ENCODE measurements around the gene TRIO. TPM values are rescaled to one million over a fixed set of nuclear protein-coding genes. Genes with fewer than 3 reads are reported as not detected.

Gene TRIO
- total and polyA plus RNA-seq, 7 donors, result 18.5 to 77.5 (median 35.0) TPM

- Histone ChIP-seq H3K27ac (no peak overlapping the region), H3K4me1 (peaks cover 14% of the 10 kb centered on the region), H3K27me3 (ENCODE audit: insufficient read depth in 3 of 3, low read length in 2 of 3) (no peaks in the 10 kb centered on the region), H3K4me3 (no peak overlapping the region), H3K9me3 (no peaks in the 10 kb centered on the region), H3K36me3 (ENCODE audit: insufficient read depth in 1 of 2, low read depth in 1 of 2) (peaks cover 2 to 19% of the 10 kb centered on the region in 2 donors)
- ATAC-seq (peak; percentile 68 to 79 (median 69)), DNase-seq (no peak)
- no peak for TF ChIP-seq CTCF (IDR thresholded peaks at IDR 0.05)
- intact Hi-C loops (cut with DNase I), result no loop called here
- 55 to 86% (median 62%) methylated on average over 7 of the region's 7 CpGs for WGBS, 3 donors
These were observed 182.2 kb downstream of the TRIO start for GRCh38 chr5:14325369-14325768.

- H3K9me3 ChIP-seq, result no peaks in the 10 kb centered on the region
- no peak overlapping the region for H3K27ac ChIP-seq
- no peak for DNase-seq
- ATAC-seq, result peak; percentile 52 to 66 (median 62)
- TF ChIP-seq CTCF (IDR thresholded peaks at IDR 0.05), result peak; percentile 20
- intact Hi-C loops (cut with DNase I), result no loop called here
- 63 to 81% (median 68%) methylated on average over 10 of the region's 10 CpGs for WGBS, 3 donors
- H3K4me3 ChIP-seq, result no peak overlapping the region
- peaks cover 0 to 28% of the 10 kb centered on the region in 2 donors for H3K36me3 ChIP-seq (ENCODE audit: insufficient read depth in 1 of 2, low read depth in 1 of 2)
- H3K27me3 ChIP-seq (ENCODE audit: insufficient read depth in 3 of 3, low read length in 2 of 3), result no peaks in the 10 kb centered on the region
- H3K4me1 ChIP-seq, result peaks cover 14% of the 10 kb centered on the region
These were observed 183.1 kb downstream of the TRIO start for GRCh38 chr5:14326035-14326903.

GRCh38 chr5:14327624-14328023 lies 184.5 kb downstream of the TRIO start:
- ATAC-seq (no peak), DNase-seq (no peak)
- 89 to 94% (median 93%) methylated on average over 6 of the region's 6 CpGs for WGBS, 3 donors
- Histone ChIP-seq H3K36me3 (ENCODE audit: insufficient read depth in 1 of 2, low read depth in 1 of 2) (peaks cover 0 to 41% of the 10 kb centered on the region in 2 donors), H3K4me3 (no peak overlapping the region), H3K27me3 (ENCODE audit: insufficient read depth in 3 of 3, low read length in 2 of 3) (no peaks in the 10 kb centered on the region), H3K9me3 (no peaks in the 10 kb centered on the region), H3K27ac (no peak overlapping the region), H3K4me1 (peaks cover 15% of the 10 kb centered on the region)
- no peak for TF ChIP-seq CTCF (IDR thresholded peaks at IDR 0.05)
- intact Hi-C loops (cut with DNase I), result no loop called here

GRCh38 chr5:14328144-14328543 lies 185.0 kb downstream of the TRIO start:
- no peak for TF ChIP-seq CTCF (IDR thresholded peaks at IDR 0.05)
- Histone ChIP-seq H3K36me3 (ENCODE audit: insufficient read depth in 1 of 2, low read depth in 1 of 2) (peaks cover 0 to 46% of the 10 kb centered on the region in 2 donors), H3K4me3 (no peak overlapping the region), H3K27me3 (ENCODE audit: insufficient read depth in 3 of 3, low read length in 2 of 3) (no peaks in the 10 kb centered on the region), H3K27ac (no peak overlapping the region), H3K4me1 (peaks cover 17% of the 10 kb centered on the region), H3K9me3 (no peaks in the 10 kb centered on the region)
- ATAC-seq (no peak), DNase-seq (no peak)
- 94 to 97% (median 97%) methylated on average over 14 of the region's 14 CpGs for WGBS, 3 donors
- intact Hi-C loops (cut with DNase I), result no loop called here

Data from psoas muscle (tissue), 8 donors.